ENCODE measurements around the gene ZBTB12. TPM values are rescaled to one million over a fixed set of nuclear protein-coding genes. Genes with fewer than 3 reads are reported as not detected.

The ZBTB12 gene
- polyA plus RNA-seq, 3 donors = 0.11 TPM; not detected in 2

GRCh38 chr6:31878222-31878621 lies 23.7 kb downstream of the ZBTB12 start:
- no peaks in the 10 kb centered on the region for H3K4me1 Mint-ChIP-seq
- Histone ChIP-seq H3K9ac (ENCODE audit: insufficient read depth, low read length, poor library complexity, severe bottlenecking) (no peak overlapping the region), H3K27ac (ENCODE audit: low read depth in 1 of 2, low read length in 2 of 2) (no peak overlapping the region), H3K4me3 (replicated peaks in 1 of 3; ENCODE audit: low read depth in 2 of 3, low read length in 3 of 3) (no peak overlapping the region), H3K4me2 (replicated peaks; ENCODE audit: extremely low read depth, low read length, poor library complexity, severe bottlenecking) (no peak overlapping the region), H3K4me1 (ENCODE audit: control insufficient read depth in 1 of 2, insufficient read depth in 2 of 2, low read length in 2 of 2) (no peaks in the 10 kb centered on the region), H3K27me3 (ENCODE audit: control insufficient read depth in 2 of 2, insufficient read depth in 2 of 2, low read length in 2 of 2) (no peaks in the 10 kb centered on the region), H3K79me2 (ENCODE audit: insufficient read depth, low read length) (no peaks in the 10 kb centered on the region), H4K20me1 (ENCODE audit: insufficient read depth, low read length) (no peaks in the 10 kb centered on the region), H3K9me3 (replicated peaks in 1 of 2; ENCODE audit: control insufficient read depth in 1 of 2, insufficient read depth in 1 of 2, low read length in 2 of 2) (no peaks in the 10 kb centered on the region), H2AFZ (ENCODE audit: insufficient read depth, low read depth, low read length, poor library complexity, severe bottlenecking) (no peak overlapping the region), H3K36me3 (replicated peaks in 1 of 2; ENCODE audit: control insufficient read depth in 1 of 2, insufficient read depth in 2 of 2, low read length in 2 of 2) (peaks cover 35 to 37% of the 10 kb centered on the region in 2 donors)
- H3K27me3 Mint-ChIP-seq (ENCODE audit: low read depth in 3 of 3) = peaks cover 5 to 7% (median 7%) of the 10 kb centered on the region in 3 donors
- H3K36me3 Mint-ChIP-seq = peaks cover 37 to 43% of the 10 kb centered on the region in 2 donors
- peak in 1 of 3 donors; percentile 5 for DNase-seq
- WGBS (ENCODE audit: insufficient coverage) = 89% methylated on average over 3 of the region's 3 CpGs
- intact Hi-C loops (cut with micrococcal nuclease) = no loop called here
- H3K9me3 Mint-ChIP-seq = peaks cover 0 to 1% (median 0%) of the 10 kb centered on the region in 7 donors
- H3K27ac Mint-ChIP-seq = peak overlapping the region in 1 of 7 donors; percentile 27
- no peak overlapping the region for H3K4me3 Mint-ChIP-seq
- no peak for TF ChIP-seq CTCF (IDR thresholded peaks at IDR 0.05)

- H3K4me3 Mint-ChIP-seq = no peak overlapping the region
- 87% methylated on average over 10 of the region's 10 CpGs for WGBS (ENCODE audit: insufficient coverage)
- no peak overlapping the region for H3K27ac ChIP-seq (ENCODE audit: low read depth in 1 of 2, low read length in 2 of 2)
These were observed 24.2 kb downstream of the ZBTB12 start for GRCh38 chr6:31877651-31878161.

More at GRCh38 chr6:31877651-31878161, 24.2 kb downstream of the ZBTB12 start:
- no peaks in the 10 kb centered on the region for H3K79me2 ChIP-seq (ENCODE audit: insufficient read depth, low read length)
- H3K27me3 Mint-ChIP-seq (ENCODE audit: low read depth in 3 of 3) = peaks cover 5 to 7% (median 7%) of the 10 kb centered on the region in 3 donors
- peaks cover 31 to 38% of the 10 kb centered on the region in 2 donors for H3K36me3 Mint-ChIP-seq
- no peak for TF ChIP-seq CTCF (IDR thresholded peaks at IDR 0.05)
- H3K9me3 Mint-ChIP-seq = peaks cover 0 to 1% (median 0%) of the 10 kb centered on the region in 7 donors
- H2AFZ ChIP-seq (ENCODE audit: insufficient read depth, low read depth, low read length, poor library complexity, severe bottlenecking) = no peak overlapping the region
- H3K4me2 ChIP-seq (replicated peaks; ENCODE audit: extremely low read depth, low read length, poor library complexity, severe bottlenecking) = no peak overlapping the region
- peak in 1 of 3 donors; percentile 2 for DNase-seq
- H3K4me1 Mint-ChIP-seq = no peaks in the 10 kb centered on the region
- H3K27ac Mint-ChIP-seq = peak overlapping the region in 1 of 7 donors; percentile 26
- H3K4me1 ChIP-seq (ENCODE audit: control insufficient read depth in 1 of 2, insufficient read depth in 2 of 2, low read length in 2 of 2) = no peaks in the 10 kb centered on the region
- no peak overlapping the region for H3K9ac ChIP-seq (ENCODE audit: insufficient read depth, low read length, poor library complexity, severe bottlenecking)
- intact Hi-C loops (cut with micrococcal nuclease) = no loop called here
- H3K27me3 ChIP-seq (ENCODE audit: control insufficient read depth in 2 of 2, insufficient read depth in 2 of 2, low read length in 2 of 2) = no peaks in the 10 kb centered on the region
- no peak overlapping the region for H3K4me3 ChIP-seq (replicated peaks in 1 of 3; ENCODE audit: low read depth in 2 of 3, low read length in 3 of 3)
- no peaks in the 10 kb centered on the region for H4K20me1 ChIP-seq (ENCODE audit: insufficient read depth, low read length)
- peaks cover 30 to 32% of the 10 kb centered on the region in 2 donors for H3K36me3 ChIP-seq (replicated peaks in 1 of 2; ENCODE audit: control insufficient read depth in 1 of 2, insufficient read depth in 2 of 2, low read length in 2 of 2)
- no peaks in the 10 kb centered on the region for H3K9me3 ChIP-seq (replicated peaks in 1 of 2; ENCODE audit: control insufficient read depth in 1 of 2, insufficient read depth in 1 of 2, low read length in 2 of 2)

Measured in CD14-positive monocyte (primary cell).